Measurements from ENCODE around the gene STH. TPM values are rescaled to one million over a fixed set of nuclear protein-coding genes. Genes with fewer than 3 reads are reported as not detected.

STH gene
- polyA plus RNA-seq, 1 donor (not counting 4 experiments of a cell fraction or from before 2014, with no cell fraction given) = not detected

DNA sequence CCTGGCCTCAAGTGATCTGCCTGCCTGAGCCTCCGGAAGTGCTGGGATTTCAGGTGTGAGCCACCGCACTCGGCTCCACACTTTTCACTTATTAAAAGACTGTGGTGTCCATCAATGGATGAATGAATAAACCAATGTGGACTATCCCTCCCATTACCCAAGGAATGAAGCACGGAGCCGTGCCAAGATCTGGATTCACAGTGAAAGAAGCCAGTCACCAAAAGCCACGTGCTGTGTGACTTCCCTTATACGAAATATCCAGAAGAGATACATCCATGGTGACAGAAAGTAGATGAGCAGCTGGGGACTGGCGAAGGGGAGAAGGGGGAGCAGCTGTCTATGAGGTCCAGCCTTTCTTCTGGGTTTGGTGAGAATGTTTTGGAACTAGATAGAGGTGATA is 48.2 kb upstream of the STH start:
- no peak for TF ChIP-seq EZH2 (IDR thresholded peaks at IDR 0.05; ENCODE audit: low read length)
- TF ChIP-seq, protein P1, sequence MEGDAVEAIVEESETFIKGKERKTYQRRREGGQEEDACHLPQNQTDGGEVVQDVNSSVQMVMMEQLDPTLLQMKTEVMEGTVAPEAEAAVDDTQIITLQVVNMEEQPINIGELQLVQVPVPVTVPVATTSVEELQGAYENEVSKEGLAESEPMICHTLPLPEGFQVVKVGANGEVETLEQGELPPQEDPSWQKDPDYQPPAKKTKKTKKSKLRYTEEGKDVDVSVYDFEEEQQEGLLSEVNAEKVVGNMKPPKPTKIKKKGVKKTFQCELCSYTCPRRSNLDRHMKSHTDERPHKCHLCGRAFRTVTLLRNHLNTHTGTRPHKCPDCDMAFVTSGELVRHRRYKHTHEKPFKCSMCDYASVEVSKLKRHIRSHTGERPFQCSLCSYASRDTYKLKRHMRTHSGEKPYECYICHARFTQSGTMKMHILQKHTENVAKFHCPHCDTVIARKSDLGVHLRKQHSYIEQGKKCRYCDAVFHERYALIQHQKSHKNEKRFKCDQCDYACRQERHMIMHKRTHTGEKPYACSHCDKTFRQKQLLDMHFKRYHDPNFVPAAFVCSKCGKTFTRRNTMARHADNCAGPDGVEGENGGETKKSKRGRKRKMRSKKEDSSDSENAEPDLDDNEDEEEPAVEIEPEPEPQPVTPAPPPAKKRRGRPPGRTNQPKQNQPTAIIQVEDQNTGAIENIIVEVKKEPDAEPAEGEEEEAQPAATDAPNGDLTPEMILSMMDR (optimal IDR thresholded peaks at IDR 0.05 in 1 of 3, IDR thresholded peaks at IDR 0.05 in 1 of 3, conservative IDR thresholded peaks at IDR 0.05 in 1 of 3; ENCODE audit: extremely low read depth in 1 of 3, insufficient read depth in 2 of 3, low read length in 3 of 3) = no peak
- no peak overlapping the region for H3K27ac ChIP-seq (ENCODE audit: control insufficient read depth, insufficient read depth, low read length)
- H3K9me3 ChIP-seq (ENCODE audit: control insufficient read depth, low read depth, low read length) = no peaks in the 10 kb centered on the region
- H3K9me1 ChIP-seq (ENCODE audit: control insufficient read depth, extremely low read depth, insufficient read depth, low read length) = no peaks in the 10 kb centered on the region
- H2AFZ ChIP-seq (ENCODE audit: control insufficient read depth, low read length) = no peak overlapping the region
- no peak overlapping the region for H3K4me2 ChIP-seq (ENCODE audit: control insufficient read depth, extremely low read depth, insufficient read depth, low read depth, low read length)
- no peaks in the 10 kb centered on the region for H3K36me3 ChIP-seq (ENCODE audit: control insufficient read depth in 2 of 2, extremely low read depth in 1 of 2, insufficient read depth in 2 of 2, low read length in 2 of 2)
- H3K79me2 ChIP-seq (ENCODE audit: control insufficient read depth, insufficient read depth, low read length) = no peaks in the 10 kb centered on the region
- H3K9ac ChIP-seq (ENCODE audit: control insufficient read depth, extremely low read depth, insufficient read depth, low read length) = no peak overlapping the region
- peaks cover 22% of the 10 kb centered on the region for H3K27me3 ChIP-seq (ENCODE audit: control insufficient read depth, extremely low read depth, insufficient read depth, low read length)
- dilution Hi-C loops (cut with MboI; ENCODE audit: extremely low pct_ligation_motif_present, low sequenced_read_pairs) = no loop called here
- FAIRE-seq (no peak), DNase-seq (ENCODE audit: low read depth, low spot score) (no peak)
- H4K20me1 ChIP-seq (ENCODE audit: control insufficient read depth, extremely low read depth, insufficient read depth, low read length) = no peaks in the 10 kb centered on the region
- H3K4me3 ChIP-seq (ENCODE audit: control insufficient read depth in 2 of 3, extremely low read depth in 1 of 3, insufficient read depth in 2 of 3, low read depth in 1 of 3, low read length in 3 of 3) = no peak overlapping the region
- peaks cover 4% of the 10 kb centered on the region for H3K4me1 ChIP-seq (ENCODE audit: control insufficient read depth, extremely low read depth, insufficient read depth, low read length)

DNA sequence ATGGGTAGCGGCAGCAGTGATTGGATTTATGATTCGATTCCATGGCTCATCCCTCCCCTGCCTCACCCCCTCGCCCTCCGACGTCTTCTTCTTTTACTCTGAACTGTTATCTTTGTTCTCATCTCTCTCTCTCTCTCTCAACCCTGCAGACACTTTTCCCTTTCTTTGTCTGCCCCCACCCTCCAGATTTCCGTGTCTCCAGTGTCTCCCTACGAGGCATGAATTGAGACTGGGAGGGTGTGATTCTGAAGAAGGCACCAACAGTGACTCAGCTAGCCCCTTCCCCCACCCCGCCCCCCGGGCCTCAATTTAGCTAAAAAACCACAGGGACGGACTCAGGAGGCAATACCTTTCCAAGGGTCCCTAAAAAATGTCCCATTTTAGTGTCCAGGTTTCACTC is 47.6 kb upstream of the STH start:
- no peak overlapping the region for H3K4me2 ChIP-seq (ENCODE audit: control insufficient read depth, extremely low read depth, insufficient read depth, low read depth, low read length)
- H3K9ac ChIP-seq (ENCODE audit: control insufficient read depth, extremely low read depth, insufficient read depth, low read length) = no peak overlapping the region
- no peak overlapping the region for H3K27ac ChIP-seq (ENCODE audit: control insufficient read depth, insufficient read depth, low read length)
- no peak for TF ChIP-seq EZH2 (IDR thresholded peaks at IDR 0.05; ENCODE audit: low read length)
- TF ChIP-seq, protein P1 (optimal IDR thresholded peaks at IDR 0.05 in 1 of 3, IDR thresholded peaks at IDR 0.05 in 1 of 3, conservative IDR thresholded peaks at IDR 0.05 in 1 of 3; ENCODE audit: extremely low read depth in 1 of 3, insufficient read depth in 2 of 3, low read length in 3 of 3) = no peak
- no peaks in the 10 kb centered on the region for H3K36me3 ChIP-seq (ENCODE audit: control insufficient read depth in 2 of 2, extremely low read depth in 1 of 2, insufficient read depth in 2 of 2, low read length in 2 of 2)
- FAIRE-seq (no peak), DNase-seq (ENCODE audit: low read depth, low spot score) (no peak)
- no peak overlapping the region for H2AFZ ChIP-seq (ENCODE audit: control insufficient read depth, low read length)
- H3K79me2 ChIP-seq (ENCODE audit: control insufficient read depth, insufficient read depth, low read length) = no peaks in the 10 kb centered on the region
- peaks cover 4% of the 10 kb centered on the region for H3K4me1 ChIP-seq (ENCODE audit: control insufficient read depth, extremely low read depth, insufficient read depth, low read length)
- dilution Hi-C loops (cut with MboI; ENCODE audit: extremely low pct_ligation_motif_present, low sequenced_read_pairs) = no loop called here
- no peak overlapping the region for H3K4me3 ChIP-seq (ENCODE audit: control insufficient read depth in 2 of 3, extremely low read depth in 1 of 3, insufficient read depth in 2 of 3, low read depth in 1 of 3, low read length in 3 of 3)
- H3K9me3 ChIP-seq (ENCODE audit: control insufficient read depth, low read depth, low read length) = no peaks in the 10 kb centered on the region
- H4K20me1 ChIP-seq (ENCODE audit: control insufficient read depth, extremely low read depth, insufficient read depth, low read length) = no peaks in the 10 kb centered on the region
- peaks cover 22% of the 10 kb centered on the region for H3K27me3 ChIP-seq (ENCODE audit: control insufficient read depth, extremely low read depth, insufficient read depth, low read length)
- H3K9me1 ChIP-seq (ENCODE audit: control insufficient read depth, extremely low read depth, insufficient read depth, low read length) = no peaks in the 10 kb centered on the region
